ENCODE data around the gene FBXO31.
"Not testable (repeated sequence)": the region's sequence is repeated elsewhere in the genome, so short reads cannot be mapped to it uniquely, and the experiment has no call there.

The FBXO31 gene

DNA sequence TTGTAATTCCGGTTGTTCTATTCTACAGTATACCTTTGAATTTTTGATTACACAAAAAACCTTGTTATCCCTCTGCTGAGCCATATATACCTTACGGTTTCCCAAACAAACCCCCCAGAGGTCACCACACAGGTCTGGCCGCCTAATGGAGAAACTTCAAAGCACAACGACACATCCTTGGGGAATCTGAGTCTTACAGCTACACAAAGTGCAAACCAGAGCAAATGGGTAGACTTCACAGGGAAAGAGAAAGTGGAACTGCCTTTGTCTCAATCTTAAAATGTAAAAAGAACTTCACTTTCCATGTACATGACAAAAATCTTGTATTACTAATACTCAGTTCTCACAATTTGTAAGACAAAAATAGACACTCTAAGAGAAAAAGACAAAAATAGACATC lies 2.7 kb downstream of the FBXO31 start:
- Histone ChIP-seq H3K4me1 (ENCODE audit: insufficient read depth, low read length) (peaks cover 39% of the 10 kb centered on the region), H3K9ac (ENCODE audit: low read length) (peak overlapping the region; percentile 24), H3K27ac (ENCODE audit: low read depth, low read length) (peak overlapping the region; percentile 92), H3K9me3 (ENCODE audit: low read length) (no peaks in the 10 kb centered on the region), H3K36me3 (ENCODE audit: insufficient read depth, low read length) (no peaks in the 10 kb centered on the region), H3K4me3 (ENCODE audit: low read depth in 1 of 2, low read length in 2 of 2) (peak overlapping the region in 1 of 2 donors; percentile 49), H3K27me3 (ENCODE audit: control insufficient read depth in 1 of 2, insufficient read depth in 2 of 2, low read length in 2 of 2) (no peaks in the 10 kb centered on the region)

DNA sequence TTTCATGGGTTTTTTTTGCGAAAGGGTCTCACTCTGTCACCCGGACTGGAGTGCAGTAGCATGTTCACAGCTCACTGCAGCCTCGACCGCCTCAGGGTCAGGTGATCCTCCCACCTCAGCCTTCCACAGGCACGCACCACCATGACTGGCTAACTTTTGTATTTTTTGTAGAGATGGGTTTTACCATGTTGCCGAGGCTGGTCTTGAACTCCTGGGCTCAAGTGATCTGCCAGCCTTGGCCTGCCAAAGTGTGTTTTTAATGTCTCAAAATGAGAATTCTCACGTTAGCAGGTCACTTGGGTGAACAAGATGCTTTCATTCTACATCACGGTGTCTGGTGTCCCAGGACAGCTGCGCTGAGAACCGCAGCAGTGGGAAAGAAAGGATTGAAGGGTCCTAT lies 3.2 kb downstream of the FBXO31 start:
- Histone ChIP-seq H3K27me3 (ENCODE audit: control insufficient read depth in 1 of 2, insufficient read depth in 2 of 2, low read length in 2 of 2) (no peaks in the 10 kb centered on the region), H3K27ac (ENCODE audit: low read depth, low read length) (peak overlapping the region; percentile 92), H3K4me3 (ENCODE audit: low read depth in 1 of 2, low read length in 2 of 2) (peak overlapping the region in 1 of 2 donors; percentile 49), H3K9ac (ENCODE audit: low read length) (peak overlapping the region; percentile 24), H3K4me1 (ENCODE audit: insufficient read depth, low read length) (peaks cover 44% of the 10 kb centered on the region), H3K9me3 (ENCODE audit: low read length) (no peaks in the 10 kb centered on the region), H3K36me3 (ENCODE audit: insufficient read depth, low read length) (no peaks in the 10 kb centered on the region)

DNA sequence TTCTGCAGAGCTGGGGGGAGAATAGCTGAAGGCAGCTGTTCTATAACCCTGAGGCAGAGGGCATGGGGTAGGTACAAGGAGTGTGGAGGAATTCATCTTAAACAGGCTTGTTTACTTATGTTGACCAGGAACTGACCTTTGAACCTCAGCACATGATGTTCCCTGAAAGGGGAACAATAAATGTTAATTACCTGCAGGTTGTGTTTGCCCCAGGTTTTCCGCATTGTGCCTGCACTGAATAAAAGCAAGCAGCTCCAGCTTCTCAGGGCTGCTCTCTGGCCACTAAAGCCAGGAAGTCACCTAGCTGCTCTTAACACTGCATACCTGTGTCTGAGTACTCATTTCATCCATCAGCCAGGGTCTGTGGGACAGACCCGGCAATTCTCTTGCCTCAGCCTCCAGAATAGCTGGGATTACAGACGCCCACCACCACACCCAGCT lies 4.2 kb downstream of the FBXO31 start:
- not testable (repeated sequence) for H3K36me3 ChIP-seq (ENCODE audit: insufficient read depth, low read length); H3K9ac ChIP-seq (ENCODE audit: low read length); H3K9me3 ChIP-seq (ENCODE audit: low read length); H3K27ac ChIP-seq (ENCODE audit: low read depth, low read length); H3K27me3 ChIP-seq (ENCODE audit: control insufficient read depth in 1 of 2, insufficient read depth in 2 of 2, low read length in 2 of 2); H3K4me3 ChIP-seq (ENCODE audit: low read depth in 1 of 2, low read length in 2 of 2)
- H3K4me1 ChIP-seq (ENCODE audit: insufficient read depth, low read length), result peaks cover 43% of the 10 kb centered on the region

DNA sequence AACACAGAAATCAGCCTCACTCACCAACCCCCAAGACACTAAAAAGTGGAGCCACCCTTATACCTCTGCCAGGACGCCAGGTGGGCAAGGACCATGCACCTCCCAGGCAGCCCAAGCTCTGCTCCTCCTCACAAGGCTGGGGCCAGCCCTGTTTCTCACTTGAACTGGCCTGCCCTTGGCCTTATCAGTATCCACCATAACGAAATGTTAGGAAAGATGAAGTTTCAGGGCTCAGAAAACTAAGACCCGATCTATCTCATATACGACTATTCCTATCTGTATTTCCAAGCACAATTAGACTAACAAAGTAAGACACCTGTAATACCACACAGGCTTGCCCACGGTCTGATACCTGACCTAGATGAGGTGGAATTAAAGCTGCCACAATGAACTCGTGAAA lies 6.9 kb downstream of the FBXO31 start:
- no peak overlapping the region for H3K4me3 ChIP-seq (ENCODE audit: low read depth in 1 of 2, low read length in 2 of 2)
- H3K9me3 ChIP-seq (ENCODE audit: low read length), result no peaks in the 10 kb centered on the region
- no peak overlapping the region for H3K9ac ChIP-seq (ENCODE audit: low read length)
- H3K27me3 ChIP-seq (ENCODE audit: control insufficient read depth in 1 of 2, insufficient read depth in 2 of 2, low read length in 2 of 2), result no peaks in the 10 kb centered on the region
- H3K27ac ChIP-seq (ENCODE audit: low read depth, low read length), result no peak overlapping the region
- no peaks in the 10 kb centered on the region for H3K36me3 ChIP-seq (ENCODE audit: insufficient read depth, low read length)
- peaks cover 50% of the 10 kb centered on the region for H3K4me1 ChIP-seq (ENCODE audit: insufficient read depth, low read length)

DNA sequence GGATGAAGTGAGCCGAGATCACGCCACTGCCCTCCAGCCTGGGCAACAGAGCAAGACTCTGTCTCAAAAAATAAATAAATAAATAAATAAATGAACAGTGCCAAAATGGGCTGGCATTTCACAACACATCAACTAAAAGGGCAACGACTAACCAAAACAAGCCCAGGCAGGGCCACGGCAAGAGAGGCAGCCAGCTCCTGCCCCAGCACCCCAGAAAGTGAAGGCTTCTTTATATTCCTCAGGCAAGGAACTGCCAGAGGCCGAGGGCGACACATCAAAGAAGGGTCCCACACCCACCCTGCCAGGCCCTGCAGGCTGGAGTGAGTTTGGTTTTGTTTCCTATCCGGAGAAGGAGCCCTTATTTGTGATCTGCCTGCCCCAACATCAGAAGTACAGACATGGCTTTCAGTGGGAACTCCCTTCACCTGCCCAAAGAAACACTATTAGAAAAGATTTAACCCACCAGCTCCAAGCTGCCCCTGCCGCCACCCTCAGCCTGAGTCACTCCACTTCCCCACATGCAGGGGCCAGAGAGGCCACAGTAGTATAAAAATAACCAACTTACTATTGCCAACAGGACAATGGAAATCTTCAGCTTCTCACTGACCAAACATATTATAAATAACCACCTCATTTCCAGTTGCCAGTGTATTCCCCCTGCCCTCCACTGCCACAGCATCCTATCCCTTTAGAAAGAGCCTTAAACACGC lies 8.0 kb downstream of the FBXO31 start:
- H3K4me3 ChIP-seq (ENCODE audit: low read depth in 1 of 2, low read length in 2 of 2), result no peak overlapping the region
- H3K9ac ChIP-seq (ENCODE audit: low read length), result no peak overlapping the region
- no peaks in the 10 kb centered on the region for H3K27me3 ChIP-seq (ENCODE audit: control insufficient read depth in 1 of 2, insufficient read depth in 2 of 2, low read length in 2 of 2)
- peaks cover 50% of the 10 kb centered on the region for H3K4me1 ChIP-seq (ENCODE audit: insufficient read depth, low read length)
- no peaks in the 10 kb centered on the region for H3K36me3 ChIP-seq (ENCODE audit: insufficient read depth, low read length)
- H3K27ac ChIP-seq (ENCODE audit: low read depth, low read length), result no peak overlapping the region
- no peaks in the 10 kb centered on the region for H3K9me3 ChIP-seq (ENCODE audit: low read length)

DNA sequence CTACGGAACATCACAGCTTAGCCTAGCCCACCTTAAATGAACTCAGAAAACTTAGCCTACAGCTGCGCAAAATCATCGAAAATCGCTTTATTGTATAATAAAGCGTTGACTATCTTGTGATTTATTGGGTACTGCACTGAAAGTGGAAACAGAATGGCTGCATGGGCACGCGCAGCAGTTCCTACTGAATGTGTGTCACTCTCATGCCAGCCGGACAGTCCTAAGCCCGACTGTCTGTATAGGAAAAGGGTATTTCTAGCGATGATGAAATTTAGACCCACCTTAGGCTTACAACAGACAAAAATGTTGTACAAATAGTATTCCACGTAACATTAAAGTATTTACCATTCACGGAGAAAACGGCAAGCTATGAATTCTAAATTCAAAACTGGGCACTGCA lies 9.3 kb downstream of the FBXO31 start:
- no peak overlapping the region for H3K27ac ChIP-seq (ENCODE audit: low read depth, low read length)
- H3K4me3 ChIP-seq (ENCODE audit: low read depth in 1 of 2, low read length in 2 of 2), result no peak overlapping the region
- peaks cover 47% of the 10 kb centered on the region for H3K4me1 ChIP-seq (ENCODE audit: insufficient read depth, low read length)
- H3K36me3 ChIP-seq (ENCODE audit: insufficient read depth, low read length), result no peaks in the 10 kb centered on the region
- H3K9me3 ChIP-seq (ENCODE audit: low read length), result no peaks in the 10 kb centered on the region
- no peaks in the 10 kb centered on the region for H3K27me3 ChIP-seq (ENCODE audit: control insufficient read depth in 1 of 2, insufficient read depth in 2 of 2, low read length in 2 of 2)
- H3K9ac ChIP-seq (ENCODE audit: low read length), result no peak overlapping the region

DNA sequence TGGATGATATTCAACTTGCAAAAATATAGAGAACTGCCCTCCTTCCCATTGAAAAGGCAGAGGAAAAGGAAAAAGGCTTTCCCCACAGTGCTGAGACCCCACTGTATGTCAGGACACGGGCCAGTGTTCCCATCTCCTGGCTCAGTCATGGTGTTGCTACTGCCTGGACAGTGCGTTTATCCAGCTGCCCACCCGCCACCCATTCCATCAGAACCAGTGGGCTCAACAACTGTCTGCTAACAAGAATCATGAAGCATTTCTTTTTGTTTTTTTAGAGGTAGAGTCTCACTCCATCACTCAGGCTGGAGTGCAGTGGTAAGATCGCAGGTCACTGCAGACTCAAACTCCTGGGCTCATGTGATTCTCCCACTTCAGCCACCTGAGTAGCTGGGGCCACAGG lies 11.3 kb downstream of the FBXO31 start:
- Histone ChIP-seq H3K9me3 (ENCODE audit: low read length) (no peaks in the 10 kb centered on the region), H3K36me3 (ENCODE audit: insufficient read depth, low read length) (no peaks in the 10 kb centered on the region), H3K27me3 (ENCODE audit: control insufficient read depth in 1 of 2, insufficient read depth in 2 of 2, low read length in 2 of 2) (no peaks in the 10 kb centered on the region), H3K4me3 (ENCODE audit: low read depth in 1 of 2, low read length in 2 of 2) (no peak overlapping the region), H3K4me1 (ENCODE audit: insufficient read depth, low read length) (peaks cover 59% of the 10 kb centered on the region), H3K27ac (ENCODE audit: low read depth, low read length) (peak overlapping the region; percentile 7), H3K9ac (ENCODE audit: low read length) (no peak overlapping the region)

DNA sequence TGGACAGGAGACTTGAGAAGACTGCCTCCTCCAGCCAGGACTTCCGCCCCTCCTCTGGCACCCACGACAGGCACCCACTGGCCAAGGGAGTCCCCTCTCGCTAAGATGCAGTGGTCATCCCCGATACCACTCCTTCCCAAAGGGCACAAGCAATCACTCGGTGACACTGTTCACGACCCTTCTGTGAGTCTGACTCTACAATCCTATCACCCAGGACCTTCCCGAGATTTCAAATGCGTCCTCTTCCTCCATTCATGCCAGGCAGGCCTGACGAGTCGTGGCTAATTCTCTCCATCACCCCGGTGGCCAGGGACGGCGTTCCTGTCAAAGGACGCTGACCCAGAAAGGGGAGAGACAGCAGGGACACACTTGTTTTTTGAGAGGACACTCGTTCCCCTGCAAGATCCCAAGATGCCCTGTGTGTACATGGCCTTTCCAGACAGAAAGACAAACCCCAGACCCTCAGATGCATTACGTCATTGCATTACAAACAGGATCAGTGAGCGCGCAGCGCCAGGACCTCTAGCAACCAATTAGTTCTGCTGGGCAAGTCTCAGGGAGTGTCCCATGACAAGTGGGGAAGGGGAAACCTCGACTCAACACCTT lies 12.2 kb downstream of the FBXO31 start:
- H3K27ac ChIP-seq (ENCODE audit: low read depth, low read length), result peak overlapping the region; percentile 69
- peaks cover 55% of the 10 kb centered on the region for H3K4me1 ChIP-seq (ENCODE audit: insufficient read depth, low read length)
- H3K36me3 ChIP-seq (ENCODE audit: insufficient read depth, low read length), result no peaks in the 10 kb centered on the region
- H3K27me3 ChIP-seq (ENCODE audit: control insufficient read depth in 1 of 2, insufficient read depth in 2 of 2, low read length in 2 of 2), result no peaks in the 10 kb centered on the region
- H3K9me3 ChIP-seq (ENCODE audit: low read length), result no peaks in the 10 kb centered on the region
- H3K4me3 ChIP-seq (ENCODE audit: low read depth in 1 of 2, low read length in 2 of 2), result peak overlapping the region in 1 of 2 donors; percentile 10
- H3K9ac ChIP-seq (ENCODE audit: low read length), result peak overlapping the region; percentile 2

DNA sequence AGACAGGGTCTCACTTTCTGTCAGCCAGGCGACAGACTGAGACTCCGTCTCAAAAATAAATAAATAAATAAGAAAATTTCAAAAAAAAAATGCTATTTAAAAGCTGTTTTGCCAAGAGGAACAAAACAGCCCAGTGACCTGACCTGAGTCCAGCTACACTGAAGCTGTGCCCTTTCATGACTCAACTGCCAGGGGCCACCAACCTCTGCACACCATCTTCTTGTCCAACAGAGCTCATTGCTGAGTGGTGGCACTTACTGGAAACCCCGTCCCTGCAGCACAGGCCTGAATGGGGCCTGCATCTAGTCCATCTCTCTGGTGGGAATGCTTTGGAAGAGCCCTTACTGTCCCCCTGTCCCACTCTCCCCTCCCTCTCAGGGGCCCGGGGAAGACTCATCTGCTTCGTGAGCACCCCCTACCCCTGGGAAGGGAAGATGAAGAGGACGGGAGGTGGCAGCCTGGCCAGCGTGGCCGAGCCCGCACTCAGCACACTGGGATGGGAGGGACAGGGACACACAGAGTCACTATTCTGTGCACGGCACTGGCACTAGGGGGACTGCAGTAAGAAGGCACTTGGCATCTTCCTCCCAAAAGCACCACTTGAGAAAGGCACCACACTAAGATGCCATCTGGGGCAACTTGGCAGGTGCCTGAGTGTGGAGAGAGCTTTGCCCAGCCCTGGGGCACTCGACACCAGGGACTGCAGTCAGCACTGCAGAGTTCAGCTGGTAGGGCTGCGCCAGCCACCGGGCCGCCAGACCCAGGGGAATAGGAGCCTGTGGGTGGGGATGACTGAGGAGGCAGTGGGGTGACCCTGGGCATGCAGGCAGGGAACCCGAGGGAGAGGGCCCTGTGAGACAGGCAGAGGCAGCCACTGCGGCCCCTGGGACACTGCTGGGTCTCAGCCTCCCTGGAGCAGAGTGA lies 13.5 kb downstream of the FBXO31 start:
- H3K27ac ChIP-seq (ENCODE audit: low read depth, low read length), result peak overlapping the region; percentile 69
- no peak overlapping the region for H3K4me3 ChIP-seq (ENCODE audit: low read depth in 1 of 2, low read length in 2 of 2)
- no peak overlapping the region for H3K9ac ChIP-seq (ENCODE audit: low read length)
- peaks cover 3% of the 10 kb centered on the region for H3K36me3 ChIP-seq (ENCODE audit: insufficient read depth, low read length)
- H3K27me3 ChIP-seq (ENCODE audit: control insufficient read depth in 1 of 2, insufficient read depth in 2 of 2, low read length in 2 of 2), result no peaks in the 10 kb centered on the region
- no peaks in the 10 kb centered on the region for H3K9me3 ChIP-seq (ENCODE audit: low read length)
- peaks cover 46% of the 10 kb centered on the region for H3K4me1 ChIP-seq (ENCODE audit: insufficient read depth, low read length)

DNA sequence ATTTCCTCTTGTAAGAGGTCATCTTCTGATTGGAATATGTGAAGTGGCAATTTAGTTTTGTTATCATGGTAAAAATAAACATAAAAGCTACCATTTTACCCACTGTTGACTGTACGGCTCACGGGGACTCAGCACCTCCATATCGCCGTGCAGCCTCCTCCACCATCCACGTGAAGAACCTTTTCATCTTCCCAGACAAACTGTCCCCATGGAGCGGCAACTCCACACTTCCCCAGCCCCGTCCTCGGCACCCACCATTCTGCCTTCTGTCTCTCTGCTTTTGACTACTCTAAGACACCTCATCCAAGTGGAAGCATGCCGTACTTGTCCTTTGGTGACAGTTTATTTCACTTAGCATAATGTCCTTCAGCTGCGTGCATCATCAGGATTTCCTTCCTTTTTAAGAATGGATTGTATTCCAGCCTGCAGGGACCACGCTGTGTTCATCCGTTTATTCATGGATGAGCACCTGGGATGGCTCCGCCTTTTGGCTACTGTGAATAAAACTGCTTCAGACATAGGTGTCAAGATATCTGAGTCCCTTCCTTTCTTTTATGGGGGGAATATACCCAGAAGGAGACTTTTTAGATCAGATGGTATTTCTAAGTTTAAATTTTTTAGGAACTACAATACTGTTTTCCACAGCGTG lies 14.3 kb downstream of the FBXO31 start:
- Histone ChIP-seq H3K9ac (ENCODE audit: low read length) (no peak overlapping the region), H3K27me3 (ENCODE audit: control insufficient read depth in 1 of 2, insufficient read depth in 2 of 2, low read length in 2 of 2) (no peaks in the 10 kb centered on the region), H3K4me3 (ENCODE audit: low read depth in 1 of 2, low read length in 2 of 2) (no peak overlapping the region), H3K27ac (ENCODE audit: low read depth, low read length) (no peak overlapping the region), H3K9me3 (ENCODE audit: low read length) (no peaks in the 10 kb centered on the region), H3K36me3 (ENCODE audit: insufficient read depth, low read length) (peaks cover 3% of the 10 kb centered on the region), H3K4me1 (ENCODE audit: insufficient read depth, low read length) (peaks cover 48% of the 10 kb centered on the region)

Data from muscle layer of colon (tissue), 2 donors.